ENCODE results near the gene HOGA1. TPM values are rescaled to one million over a fixed set of nuclear protein-coding genes. Genes with fewer than 3 reads are reported as not detected.

HOGA1 gene
- total and polyA plus RNA-seq, 4 donors: 21.7 to 31.4 (median 22.8) TPM

DNA sequence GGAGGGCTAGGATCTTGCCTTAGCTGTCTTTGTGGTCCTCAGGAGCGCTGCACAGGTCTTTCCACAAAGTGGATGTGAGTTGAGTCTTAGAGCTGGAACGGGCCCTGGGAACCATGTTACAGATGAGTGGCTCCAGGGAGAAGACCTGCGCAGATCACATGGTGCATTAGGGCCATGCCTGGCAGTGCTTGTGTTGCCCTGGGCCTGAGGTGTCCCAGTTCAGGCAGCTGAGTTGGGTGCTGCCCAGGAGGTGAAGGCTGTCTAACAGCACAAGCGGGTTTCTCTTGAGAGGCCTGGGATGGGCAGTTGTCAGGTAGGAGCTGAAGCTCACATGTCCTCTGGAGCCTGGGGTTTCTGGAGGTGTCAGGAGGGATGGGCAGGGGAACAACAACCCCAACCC lies 45.4 kb upstream of the HOGA1 start (continued):
- TF ChIP-seq, protein P1, sequence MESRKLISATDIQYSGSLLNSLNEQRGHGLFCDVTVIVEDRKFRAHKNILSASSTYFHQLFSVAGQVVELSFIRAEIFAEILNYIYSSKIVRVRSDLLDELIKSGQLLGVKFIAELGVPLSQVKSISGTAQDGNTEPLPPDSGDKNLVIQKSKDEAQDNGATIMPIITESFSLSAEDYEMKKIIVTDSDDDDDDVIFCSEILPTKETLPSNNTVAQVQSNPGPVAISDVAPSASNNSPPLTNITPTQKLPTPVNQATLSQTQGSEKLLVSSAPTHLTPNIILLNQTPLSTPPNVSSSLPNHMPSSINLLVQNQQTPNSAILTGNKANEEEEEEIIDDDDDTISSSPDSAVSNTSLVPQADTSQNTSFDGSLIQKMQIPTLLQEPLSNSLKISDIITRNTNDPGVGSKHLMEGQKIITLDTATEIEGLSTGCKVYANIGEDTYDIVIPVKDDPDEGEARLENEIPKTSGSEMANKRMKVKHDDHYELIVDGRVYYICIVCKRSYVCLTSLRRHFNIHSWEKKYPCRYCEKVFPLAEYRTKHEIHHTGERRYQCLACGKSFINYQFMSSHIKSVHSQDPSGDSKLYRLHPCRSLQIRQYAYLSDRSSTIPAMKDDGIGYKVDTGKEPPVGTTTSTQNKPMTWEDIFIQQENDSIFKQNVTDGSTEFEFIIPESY (IDR thresholded peaks at IDR 0.05): no peak

DNA sequence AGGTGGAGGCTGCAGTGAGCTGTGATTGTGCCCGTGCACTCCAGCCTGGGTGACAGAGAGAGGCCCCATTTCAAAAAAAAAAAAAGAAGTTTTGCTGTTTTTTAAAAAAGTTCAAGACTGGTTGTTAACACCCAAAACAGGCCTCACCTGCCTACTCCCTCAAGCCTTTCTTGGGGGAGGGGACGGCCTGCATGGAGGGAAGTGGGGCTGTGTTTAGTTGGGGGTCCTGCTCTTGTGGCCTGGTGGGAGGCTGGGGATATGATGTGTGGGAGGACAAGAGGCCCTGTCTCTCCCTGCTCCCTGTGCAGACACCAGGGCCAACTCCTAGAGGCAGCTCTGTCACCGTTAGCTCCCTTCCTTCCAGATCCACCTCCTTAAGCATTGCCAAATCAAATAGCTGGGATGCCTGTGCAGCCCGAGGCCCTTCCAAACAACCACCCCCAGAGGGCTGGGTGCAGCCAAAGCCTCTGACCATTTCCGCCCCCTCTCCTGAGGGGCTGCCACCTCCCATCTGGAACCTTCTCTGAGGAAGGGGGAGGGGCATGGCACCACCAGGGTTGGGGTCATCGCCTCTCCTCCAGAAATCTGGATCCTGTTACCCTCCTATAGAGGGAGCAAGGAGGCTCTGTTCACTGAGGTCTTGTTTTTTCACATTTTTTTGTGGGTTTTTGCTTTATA lies 44.5 kb upstream of the HOGA1 start:
- H3K27me3 ChIP-seq (ENCODE audit: control insufficient read depth in 4 of 4, insufficient read depth in 4 of 4, low read length in 3 of 4): no peaks in the 10 kb centered on the region
- peaks cover 0 to 2% (median 0%) of the 10 kb centered on the region in 4 donors for H3K36me3 ChIP-seq (ENCODE audit: control insufficient read depth in 4 of 4, insufficient read depth in 3 of 4, low read depth in 1 of 4, low read length in 3 of 4)
- H3K4me3 ChIP-seq (ENCODE audit: low read depth in 1 of 3, low read length in 3 of 3): no peak overlapping the region
- no peak overlapping the region for H3K27ac ChIP-seq (ENCODE audit: low read depth in 1 of 2, low read length in 2 of 2)
- TF ChIP-seq RAD21 (IDR thresholded peaks at IDR 0.05): no peak
- TF ChIP-seq GABPA (IDR thresholded peaks at IDR 0.05 in 1 of 2, conservative IDR thresholded peaks at IDR 0.05 in 1 of 2): no peak
- TF ChIP-seq YY1 (IDR thresholded peaks at IDR 0.05): no peak
- TF ChIP-seq TAF1 (conservative IDR thresholded peaks at IDR 0.05): no peak
- TF ChIP-seq JUND (IDR thresholded peaks at IDR 0.05): no peak
- TF ChIP-seq EGR1 (IDR thresholded peaks at IDR 0.05; ENCODE audit: low read depth in 2 of 2): no peak
- TF ChIP-seq, protein P2, sequence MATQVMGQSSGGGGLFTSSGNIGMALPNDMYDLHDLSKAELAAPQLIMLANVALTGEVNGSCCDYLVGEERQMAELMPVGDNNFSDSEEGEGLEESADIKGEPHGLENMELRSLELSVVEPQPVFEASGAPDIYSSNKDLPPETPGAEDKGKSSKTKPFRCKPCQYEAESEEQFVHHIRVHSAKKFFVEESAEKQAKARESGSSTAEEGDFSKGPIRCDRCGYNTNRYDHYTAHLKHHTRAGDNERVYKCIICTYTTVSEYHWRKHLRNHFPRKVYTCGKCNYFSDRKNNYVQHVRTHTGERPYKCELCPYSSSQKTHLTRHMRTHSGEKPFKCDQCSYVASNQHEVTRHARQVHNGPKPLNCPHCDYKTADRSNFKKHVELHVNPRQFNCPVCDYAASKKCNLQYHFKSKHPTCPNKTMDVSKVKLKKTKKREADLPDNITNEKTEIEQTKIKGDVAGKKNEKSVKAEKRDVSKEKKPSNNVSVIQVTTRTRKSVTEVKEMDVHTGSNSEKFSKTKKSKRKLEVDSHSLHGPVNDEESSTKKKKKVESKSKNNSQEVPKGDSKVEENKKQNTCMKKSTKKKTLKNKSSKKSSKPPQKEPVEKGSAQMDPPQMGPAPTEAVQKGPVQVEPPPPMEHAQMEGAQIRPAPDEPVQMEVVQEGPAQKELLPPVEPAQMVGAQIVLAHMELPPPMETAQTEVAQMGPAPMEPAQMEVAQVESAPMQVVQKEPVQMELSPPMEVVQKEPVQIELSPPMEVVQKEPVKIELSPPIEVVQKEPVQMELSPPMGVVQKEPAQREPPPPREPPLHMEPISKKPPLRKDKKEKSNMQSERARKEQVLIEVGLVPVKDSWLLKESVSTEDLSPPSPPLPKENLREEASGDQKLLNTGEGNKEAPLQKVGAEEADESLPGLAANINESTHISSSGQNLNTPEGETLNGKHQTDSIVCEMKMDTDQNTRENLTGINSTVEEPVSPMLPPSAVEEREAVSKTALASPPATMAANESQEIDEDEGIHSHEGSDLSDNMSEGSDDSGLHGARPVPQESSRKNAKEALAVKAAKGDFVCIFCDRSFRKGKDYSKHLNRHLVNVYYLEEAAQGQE (IDR thresholded peaks at IDR 0.05): no peak
- no peak for TF ChIP-seq SP1 (IDR thresholded peaks at IDR 0.05)
- no peak for TF ChIP-seq FOXA1 (IDR thresholded peaks at IDR 0.05)
- no peak for TF ChIP-seq NR2F2 (IDR thresholded peaks at IDR 0.05)
- TF ChIP-seq, protein P3, sequence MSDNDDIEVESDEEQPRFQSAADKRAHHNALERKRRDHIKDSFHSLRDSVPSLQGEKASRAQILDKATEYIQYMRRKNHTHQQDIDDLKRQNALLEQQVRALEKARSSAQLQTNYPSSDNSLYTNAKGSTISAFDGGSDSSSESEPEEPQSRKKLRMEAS (IDR thresholded peaks at IDR 0.05): no peak
- TF ChIP-seq, protein P1 (IDR thresholded peaks at IDR 0.05): no peak
- TF ChIP-seq, protein P4, sequence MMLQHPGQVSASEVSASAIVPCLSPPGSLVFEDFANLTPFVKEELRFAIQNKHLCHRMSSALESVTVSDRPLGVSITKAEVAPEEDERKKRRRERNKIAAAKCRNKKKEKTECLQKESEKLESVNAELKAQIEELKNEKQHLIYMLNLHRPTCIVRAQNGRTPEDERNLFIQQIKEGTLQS (IDR thresholded peaks at IDR 0.05): no peak
- TF ChIP-seq RXRA (IDR thresholded peaks at IDR 0.05): no peak
- TF ChIP-seq, protein P5, sequence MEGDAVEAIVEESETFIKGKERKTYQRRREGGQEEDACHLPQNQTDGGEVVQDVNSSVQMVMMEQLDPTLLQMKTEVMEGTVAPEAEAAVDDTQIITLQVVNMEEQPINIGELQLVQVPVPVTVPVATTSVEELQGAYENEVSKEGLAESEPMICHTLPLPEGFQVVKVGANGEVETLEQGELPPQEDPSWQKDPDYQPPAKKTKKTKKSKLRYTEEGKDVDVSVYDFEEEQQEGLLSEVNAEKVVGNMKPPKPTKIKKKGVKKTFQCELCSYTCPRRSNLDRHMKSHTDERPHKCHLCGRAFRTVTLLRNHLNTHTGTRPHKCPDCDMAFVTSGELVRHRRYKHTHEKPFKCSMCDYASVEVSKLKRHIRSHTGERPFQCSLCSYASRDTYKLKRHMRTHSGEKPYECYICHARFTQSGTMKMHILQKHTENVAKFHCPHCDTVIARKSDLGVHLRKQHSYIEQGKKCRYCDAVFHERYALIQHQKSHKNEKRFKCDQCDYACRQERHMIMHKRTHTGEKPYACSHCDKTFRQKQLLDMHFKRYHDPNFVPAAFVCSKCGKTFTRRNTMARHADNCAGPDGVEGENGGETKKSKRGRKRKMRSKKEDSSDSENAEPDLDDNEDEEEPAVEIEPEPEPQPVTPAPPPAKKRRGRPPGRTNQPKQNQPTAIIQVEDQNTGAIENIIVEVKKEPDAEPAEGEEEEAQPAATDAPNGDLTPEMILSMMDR (IDR thresholded peaks at IDR 0.05; ENCODE audit: low read depth, low read length, missing input control): no peak
- no peaks in the 10 kb centered on the region for H3K9me3 ChIP-seq (ENCODE audit: control insufficient read depth in 4 of 4, low read length in 3 of 4)
- 76% methylated on average over 6 of the region's 6 CpGs for WGBS
- no peak overlapping the region for H3K9ac ChIP-seq (ENCODE audit: low read depth in 1 of 2, low read length in 2 of 2)
- no peak for DNase-seq (ENCODE audit: low spot score)
- H3K4me1 ChIP-seq (ENCODE audit: control insufficient read depth in 4 of 4, insufficient read depth in 4 of 4, low read length in 3 of 4): peaks cover 0 to 2% (median 0%) of the 10 kb centered on the region in 4 donors

Data from liver (tissue), 9 donors.